NCI-H2029 (cell line): ENCODE results near the gene WDR46.

Source experiments
- DNase-seq: peaks from one replicate; lab custom pipeline; 2025; lab: John Stamatoyannopoulos, UW

The WDR46 gene

GRCh38 chr6:33288921-33289783 lies at the start of gene WDR46, which contains the start of gene PFDN6:
TSS of gene WDR46 (minus strand) at chr6:33289239. CDS start at chr6:33289170, 69 bp downstream.
TSS of gene PFDN6 (plus strand) at chr6:33289601. CDS start at chr6:33289857, 256 bp downstream.
- peak; percentile 92 for DNase-seq

- DNase-seq: no peak
Observed at GRCh38 chr6:33336495-33336894, 47.5 kb upstream of the WDR46 start.

GRCh38 chr6:33335916-33336315 lies 46.9 kb upstream of the WDR46 start:
- no peak for DNase-seq

- DNase-seq: no peak
Observed at GRCh38 chr6:33333666-33334065, 44.6 kb upstream of the WDR46 start.

- DNase-seq: no peak
Observed at GRCh38 chr6:33330736-33331135, 41.7 kb upstream of the WDR46 start.

GRCh38 chr6:33329058-33329457 lies 40.0 kb upstream of the WDR46 start:
- DNase-seq: no peak

- no peak for DNase-seq
Observed at GRCh38 chr6:33324125-33324524, 35.1 kb upstream of the WDR46 start.

GRCh38 chr6:33323623-33323948 lies 34.5 kb upstream of the WDR46 start:
- no peak for DNase-seq

GRCh38 chr6:33321227-33321626 lies 32.2 kb upstream of the WDR46 start:
- no peak for DNase-seq

- no peak for DNase-seq
Observed at GRCh38 chr6:33320315-33321181, 31.5 kb upstream of the WDR46 start.

GRCh38 chr6:33319939-33320314 lies 30.9 kb upstream of the WDR46 start:
- DNase-seq: no peak

- DNase-seq: no peak
Observed at GRCh38 chr6:33318426-33319073, 29.5 kb upstream of the WDR46 start.

- DNase-seq: peak; percentile 98
Observed at GRCh38 chr6:33317669-33318425, 28.8 kb upstream of the WDR46 start, which contains the start of gene ZBTB22. TSS of gene ZBTB22 (minus strand) at chr6:33317744. CDS start at chr6:33316916, 828 bp downstream.

- DNase-seq: no peak
Observed at GRCh38 chr6:33317419-33317668, 28.3 kb upstream of the WDR46 start.

- DNase-seq: no peak
Observed at GRCh38 chr6:33316603-33317418, 27.8 kb upstream of the WDR46 start.

- DNase-seq: no peak
Observed at GRCh38 chr6:33315793-33316602, 27.0 kb upstream of the WDR46 start.

- peak; percentile 31 for DNase-seq
Observed at GRCh38 chr6:33314943-33315792, 26.1 kb upstream of the WDR46 start.

- DNase-seq: peak; percentile 76
Observed at GRCh38 chr6:33314515-33314942, 25.5 kb upstream of the WDR46 start.
